Fibroblast of the aortic adventitia (primary cell): Measurements from ENCODE around the gene DICER1. TPM values are rescaled to one million over a fixed set of nuclear protein-coding genes. Genes with fewer than 3 reads are reported as not detected.
A peak's percentile ranks its signal among the peaks of the same experiment; 100 is the strongest.

Experiments
- DNase-seq: peaks from one replicate; pipeline ENCODE4 v3.0.0-alpha.2; 2010; ENCODE audit warnings: low read depth
- H3K4me3 ChIP-seq: 2 replicates; pipeline ENCODE4 v1.5.1; 2011; ENCODE audit warnings: low read depth, mild to moderate bottlenecking, control low read depth, low read length, moderate library complexity
- total RNA-seq: library from RNA; depleted of rRNA; stranded (reverse); fragments of >200 nt; gene quantifications from 2 replicates; pipeline ENCODE4 v1.2.3, GENCODE V29; 2012; ENCODE audit warnings: low replicate concordance
- TF ChIP-seq, protein P1 (sequence below): IDR thresholded peaks from 2 replicates; pipeline ENCODE4 v1.5.1; 2011; ENCODE audit warnings: mild to moderate bottlenecking, low read length, control low read depth, inconsistent platforms; ENCODE audit not compliant: insufficient read depth

DICER1 gene
- total RNA-seq, 1 donor: 46.6 TPM

DNA sequence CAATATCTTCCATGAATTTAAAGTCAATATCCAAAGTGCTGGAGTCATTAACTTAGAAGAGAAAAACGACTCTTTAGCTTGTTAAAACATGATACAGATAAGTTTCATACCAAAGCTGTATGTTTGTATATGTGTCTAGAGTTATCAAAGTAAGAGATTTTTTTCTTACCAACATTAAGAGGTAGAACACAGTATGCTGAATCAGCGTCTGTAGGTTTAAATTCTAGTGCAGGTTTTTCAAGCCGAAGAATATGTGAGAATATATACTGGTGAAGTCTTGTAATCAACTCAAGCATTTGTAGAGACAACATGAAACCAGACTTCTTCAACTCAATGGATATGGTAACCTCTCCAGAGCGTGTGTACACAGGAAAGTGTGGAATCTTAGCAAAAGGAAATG, 49.6 kb downstream of the DICER1 start:
- H3K4me3 ChIP-seq: no peak overlapping the region
- DNase-seq: no peak
- TF ChIP-seq, protein P1, sequence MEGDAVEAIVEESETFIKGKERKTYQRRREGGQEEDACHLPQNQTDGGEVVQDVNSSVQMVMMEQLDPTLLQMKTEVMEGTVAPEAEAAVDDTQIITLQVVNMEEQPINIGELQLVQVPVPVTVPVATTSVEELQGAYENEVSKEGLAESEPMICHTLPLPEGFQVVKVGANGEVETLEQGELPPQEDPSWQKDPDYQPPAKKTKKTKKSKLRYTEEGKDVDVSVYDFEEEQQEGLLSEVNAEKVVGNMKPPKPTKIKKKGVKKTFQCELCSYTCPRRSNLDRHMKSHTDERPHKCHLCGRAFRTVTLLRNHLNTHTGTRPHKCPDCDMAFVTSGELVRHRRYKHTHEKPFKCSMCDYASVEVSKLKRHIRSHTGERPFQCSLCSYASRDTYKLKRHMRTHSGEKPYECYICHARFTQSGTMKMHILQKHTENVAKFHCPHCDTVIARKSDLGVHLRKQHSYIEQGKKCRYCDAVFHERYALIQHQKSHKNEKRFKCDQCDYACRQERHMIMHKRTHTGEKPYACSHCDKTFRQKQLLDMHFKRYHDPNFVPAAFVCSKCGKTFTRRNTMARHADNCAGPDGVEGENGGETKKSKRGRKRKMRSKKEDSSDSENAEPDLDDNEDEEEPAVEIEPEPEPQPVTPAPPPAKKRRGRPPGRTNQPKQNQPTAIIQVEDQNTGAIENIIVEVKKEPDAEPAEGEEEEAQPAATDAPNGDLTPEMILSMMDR: no peak

DNA sequence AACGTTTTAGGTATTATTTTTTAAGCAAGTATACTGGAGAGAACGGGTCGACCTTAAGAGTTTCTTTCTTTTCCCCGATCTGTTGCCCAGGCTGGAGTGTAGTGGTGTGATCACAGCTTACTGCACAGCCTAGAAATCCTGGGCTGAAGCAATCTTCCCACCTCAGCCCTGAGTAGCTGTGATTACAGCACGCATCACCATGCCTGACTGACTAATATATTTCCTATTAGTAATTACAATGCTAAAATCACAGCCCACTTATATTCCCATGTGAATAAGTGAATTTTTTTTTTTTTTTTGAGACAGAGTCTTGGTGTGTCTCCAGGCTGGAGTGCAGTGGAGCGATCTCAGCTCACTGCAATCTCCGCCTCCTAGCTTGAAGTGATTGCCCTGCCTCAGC, 50.4 kb downstream of the DICER1 start:
- TF ChIP-seq, protein P1: no peak
- DNase-seq: no peak
- H3K4me3 ChIP-seq: no peak overlapping the region

DNA sequence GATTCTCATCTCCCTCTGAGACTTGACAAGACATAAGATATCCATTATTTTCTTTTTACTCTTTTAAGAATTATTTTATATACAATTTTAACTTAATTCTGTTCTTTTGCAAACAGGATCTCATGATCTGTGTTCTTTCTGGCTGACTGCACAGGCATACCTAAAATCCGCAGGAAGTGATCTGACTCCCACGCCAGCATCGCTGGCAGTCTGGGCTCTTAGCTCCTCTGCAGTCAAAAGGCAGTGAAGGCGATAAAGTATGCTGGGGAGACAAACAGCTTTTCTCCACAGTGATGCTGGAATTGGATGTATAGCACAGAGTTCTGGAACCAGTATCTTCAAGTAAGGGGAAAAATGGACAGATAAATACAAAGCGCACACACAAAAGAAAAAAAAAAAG, 52.4 kb downstream of the DICER1 start:
- TF ChIP-seq, protein P1: no peak
- no peak for DNase-seq

DNA sequence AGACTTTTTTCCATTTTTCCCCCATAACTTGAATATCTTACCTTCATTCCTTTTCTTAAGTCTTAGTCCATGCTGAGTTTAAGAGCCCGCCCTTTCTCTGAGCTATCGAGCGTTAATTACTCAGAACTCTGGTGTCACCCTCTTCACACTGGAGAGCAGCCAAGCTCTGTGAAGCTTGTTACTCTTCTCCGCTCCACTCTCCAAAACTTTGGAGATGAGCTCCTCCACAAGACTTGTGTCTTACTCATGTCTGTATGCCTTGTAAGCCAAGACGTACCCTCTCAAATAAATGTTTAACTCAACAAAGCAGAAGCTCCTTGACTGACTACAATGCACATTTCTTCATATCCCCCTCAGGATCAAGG, 54.7 kb downstream of the DICER1 start:
- H3K4me3 ChIP-seq: no peak overlapping the region
- TF ChIP-seq, protein P1: no peak
- no peak for DNase-seq

More for the DNA sequence above, 52.4 kb downstream of the DICER1 start:
- no peak overlapping the region for H3K4me3 ChIP-seq

DNA sequence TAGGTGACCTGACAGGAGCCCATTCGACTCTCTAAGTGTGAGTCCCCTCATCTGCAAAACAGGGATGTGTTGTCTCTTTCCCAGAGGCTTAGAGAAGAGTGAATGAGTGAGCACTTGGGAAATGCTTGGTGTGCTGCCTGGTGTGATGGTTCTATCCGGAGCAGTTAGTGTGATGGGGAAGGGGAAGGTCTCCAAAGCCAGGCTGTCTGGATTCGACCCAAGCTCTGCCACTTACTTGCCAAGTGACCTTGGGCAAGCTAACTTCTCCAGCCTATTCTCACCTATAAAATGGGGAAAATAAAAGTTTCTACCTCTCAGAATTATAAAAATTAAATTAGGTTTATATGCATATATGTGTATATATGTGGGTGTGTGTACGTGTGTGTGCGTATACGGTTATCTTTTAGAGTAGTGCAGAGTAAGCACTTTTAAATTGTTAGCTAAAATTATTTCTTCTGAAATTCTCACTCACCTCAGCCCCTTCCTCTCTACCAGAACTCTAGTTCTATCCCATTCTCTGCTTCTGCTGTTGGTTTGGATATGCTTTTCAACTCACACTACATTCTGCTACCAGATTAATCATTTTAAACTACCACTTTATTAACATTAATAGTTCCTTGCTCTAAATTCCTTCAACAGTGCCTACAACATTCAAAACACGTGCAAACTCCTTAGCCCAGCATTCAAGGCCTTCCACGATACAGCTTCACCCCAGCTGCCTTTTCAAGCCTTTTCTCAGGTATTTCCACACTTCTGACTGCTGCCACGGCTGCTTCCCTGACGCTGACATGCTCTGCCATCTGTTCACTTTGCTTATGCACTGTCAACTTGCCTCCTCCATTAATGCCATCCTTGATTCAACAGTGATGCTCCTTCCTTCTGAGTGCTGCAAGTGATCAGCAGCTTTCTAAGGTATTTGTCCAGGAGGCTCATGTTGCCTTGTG, 55.3 kb downstream of the DICER1 start:
- H3K4me3 ChIP-seq: no peak overlapping the region
- no peak for DNase-seq
- TF ChIP-seq, protein P1: no peak

DNA sequence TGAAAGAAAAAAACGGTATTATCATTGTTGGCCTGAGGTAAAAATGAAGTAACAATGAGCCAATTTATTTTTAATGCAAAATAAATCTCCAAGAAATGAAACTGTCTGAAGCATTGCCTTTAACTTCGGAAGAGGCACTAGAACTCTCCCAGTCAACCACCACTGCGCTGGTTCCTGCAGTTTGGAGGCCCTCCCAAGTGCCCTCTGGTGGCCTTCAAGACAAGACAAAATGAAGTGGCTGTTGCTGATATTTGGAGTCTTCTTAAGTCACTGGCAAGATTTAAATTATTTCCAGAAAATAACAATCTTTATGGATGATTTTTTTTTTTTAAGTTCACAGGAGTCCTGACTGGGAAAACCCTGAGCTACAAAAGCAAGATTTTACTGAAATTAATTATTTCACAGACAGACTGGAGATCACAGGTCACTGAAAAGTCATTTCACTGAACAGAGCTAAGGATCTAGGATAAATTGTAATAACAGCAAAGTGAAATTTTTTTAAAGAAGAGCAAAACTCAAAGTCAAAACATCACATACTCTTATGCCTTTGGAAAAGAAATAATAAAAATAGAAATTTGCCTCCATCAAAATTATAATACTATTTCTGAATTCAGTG, 58.2 kb downstream of the DICER1 start:
- DNase-seq: peak; percentile 76
- H3K4me3 ChIP-seq: no peak overlapping the region
- TF ChIP-seq, protein P1: peak; percentile 81
